DND-41 (cell line): ENCODE data around the gene EIF4G3.

Experiments
- ATAC-seq: fragments of 200-7000 bp; cut with Tn5 transposase; 3 replicates; pipeline ENCODE4 v1.9.1; 2021; ENCODE audit warnings: low read depth; ENCODE audit not compliant: insufficient read depth
- DNase-seq: peaks from one replicate; pipeline ENCODE4 v3.0.0-alpha.2; 2020
- H2AFZ ChIP-seq: 2 replicates; pipeline ENCODE4 v1.6.0; 2012; ENCODE audit warnings: low read depth, low read length
- H3K27ac ChIP-seq: 2 replicates; pipeline ENCODE4 v1.5.1; 2012; ENCODE audit warnings: low read length, inconsistent platforms
- H3K27me3 ChIP-seq: fragments of 200-600 bp; sonication (generic); 2 replicates; pipeline ENCODE4 v1.6.0; 2012; ENCODE audit warnings: low read length, mild to moderate bottlenecking, inconsistent platforms; ENCODE audit not compliant: insufficient read depth, poor library complexity
- H3K36me3 ChIP-seq: 2 replicates; pipeline ENCODE4 v1.5.1; 2012; ENCODE audit warnings: low read length, inconsistent platforms; ENCODE audit not compliant: insufficient read depth
- H3K4me1 ChIP-seq: 2 replicates; pipeline ENCODE4 v1.5.1; 2012; ENCODE audit warnings: mild to moderate bottlenecking, low read length; ENCODE audit not compliant: insufficient read depth
- H3K4me2 ChIP-seq: 2 replicates; pipeline ENCODE4 v1.6.0; 2012; ENCODE audit warnings: mild to moderate bottlenecking, moderate library complexity, low read length, inconsistent platforms; ENCODE audit not compliant: insufficient read depth
- H3K4me3 ChIP-seq, 2 experiments: fragments of 200-600 bp in 1 of 2; shearing (Covaris generic) in 1 of 2; 2 replicates each; pipeline ENCODE4 v1.5.1; 2012 to 2016; ENCODE audit warnings: inconsistent platforms in 2 of 2, low read length in 2 of 2, mild to moderate bottlenecking in 2 of 2, low read depth in 1 of 2, moderate library complexity in 1 of 2
- H3K79me2 ChIP-seq: 2 replicates; pipeline ENCODE4 v1.6.0; 2012; ENCODE audit warnings: low read length, inconsistent platforms; ENCODE audit not compliant: insufficient read depth
- H3K9ac ChIP-seq: 2 replicates; pipeline ENCODE4 v1.6.0; 2012; ENCODE audit warnings: low read depth, mild to moderate bottlenecking, inconsistent platforms, low read length, moderate library complexity
- H3K9me3 ChIP-seq: 2 replicates; pipeline ENCODE4 v1.5.1; 2012; ENCODE audit warnings: low read length, moderate library complexity, mild to moderate bottlenecking, inconsistent platforms; ENCODE audit not compliant: insufficient read depth, severe bottlenecking
- H4K20me1 ChIP-seq: 2 replicates; pipeline ENCODE4 v1.6.0; 2012; ENCODE audit warnings: low read length; ENCODE audit not compliant: insufficient read depth
- CTCF ChIP-seq: IDR thresholded peaks from 2 replicates; pipeline ENCODE4 v1.5.1; 2012; ENCODE audit warnings: borderline replicate concordance, low read length, moderate library complexity, mild to moderate bottlenecking; ENCODE audit not compliant: poor library complexity, severe bottlenecking; ENCODE audit errors: extremely low read depth
- EZH2 ChIP-seq: IDR thresholded peaks from 3 replicates; pipeline ENCODE4 v1.6.1; 2012; ENCODE audit warnings: borderline replicate concordance, low read depth, mild to moderate bottlenecking, moderate library complexity, low read length, inconsistent platforms; ENCODE audit not compliant: severe bottlenecking

The EIF4G3 gene

GRCh38 chr1:20760322-20760721 is 416.4 kb downstream of the EIF4G3 start:
- no peak for TF ChIP-seq CTCF
- no peak for TF ChIP-seq EZH2
- Histone ChIP-seq H4K20me1 (peaks cover 3% of the 10 kb centered on the region; the same call in 1 of the 2 replicates), H3K9ac (no peak overlapping the region), H3K27ac (no peak overlapping the region), H3K36me3 (peaks cover 98% of the 10 kb centered on the region), H3K27me3 (no peaks in the 10 kb centered on the region), H3K9me3 (no peaks in the 10 kb centered on the region), H3K4me1 (no peaks in the 10 kb centered on the region), H3K4me2 (no peak overlapping the region), H3K79me2 (peaks cover 16% of the 10 kb centered on the region; the same call in 1 of the 2 replicates), H3K4me3 (no peak overlapping the region), H2AFZ (no peak overlapping the region)
- DNase-seq (no peak), ATAC-seq (no peak)
